GM18520 (cell line): Measurements from ENCODE around the gene GOLGA8O.
"Not testable (repeated sequence)": the region's sequence is repeated elsewhere in the genome, so short reads cannot be mapped to it uniquely, and the experiment has no call there.

Source experiments
- ATAC-seq: cut with Tn5 transposase; IDR thresholded peaks from one replicate; pipeline ENCODE4 v1.9.1; 2021; ENCODE audit not compliant: unreplicated experiment

The GOLGA8O gene, protein sequence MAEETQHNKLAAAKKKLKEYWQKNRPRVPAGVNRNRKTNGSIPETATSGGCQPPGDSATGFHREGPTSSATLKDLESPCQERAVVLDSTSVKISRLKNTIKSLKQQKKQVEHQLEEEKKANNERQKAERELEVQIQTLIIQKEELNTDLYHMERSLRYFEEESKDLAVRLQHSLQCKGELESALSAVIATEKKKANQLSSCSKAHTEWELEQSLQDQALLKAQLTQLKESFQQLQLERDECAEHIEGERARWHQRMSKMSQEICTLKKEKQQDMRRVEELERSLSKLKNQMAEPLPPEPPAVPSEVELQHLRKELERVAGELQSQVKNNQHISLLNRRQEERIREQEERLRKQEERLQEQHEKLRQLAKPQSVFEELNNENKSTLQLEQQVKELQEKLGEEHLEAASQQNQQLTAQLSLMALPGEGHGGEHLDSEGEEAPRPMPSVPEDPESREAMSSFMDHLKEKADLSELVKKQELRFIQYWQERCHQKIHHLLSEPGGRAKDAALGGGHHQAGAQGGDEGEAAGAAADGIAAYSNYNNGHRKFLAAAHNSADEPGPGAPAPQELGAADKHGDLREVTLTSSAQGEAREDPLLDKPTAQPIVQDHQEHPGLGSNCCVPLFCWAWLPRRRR

DNA sequence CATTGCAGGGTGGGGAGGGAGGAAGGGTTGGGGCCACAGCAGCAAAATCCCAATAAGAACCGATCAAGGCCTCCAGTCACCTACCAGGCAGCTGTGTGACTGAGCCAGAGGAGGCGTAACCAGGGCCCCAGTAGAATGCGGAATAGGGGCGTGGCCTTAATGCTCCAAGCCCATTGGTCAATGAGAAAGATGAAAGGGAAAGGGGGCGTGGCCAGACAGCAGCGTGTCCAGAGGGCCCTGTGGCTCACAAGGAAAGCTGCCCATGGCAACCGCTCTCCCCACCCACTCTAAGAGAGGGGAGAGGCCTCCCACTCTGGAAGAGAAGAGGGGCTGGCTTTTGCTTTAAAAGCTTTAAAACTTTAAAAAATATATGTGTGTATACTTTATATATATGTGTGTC lies at the start of gene GOLGA8O:
TSS of gene GOLGA8O (minus strand) at position 101 of the 400 bp plus-strand sequence. CDS start at position 3, 98 bp downstream.
- not testable (repeated sequence) for ATAC-seq

DNA sequence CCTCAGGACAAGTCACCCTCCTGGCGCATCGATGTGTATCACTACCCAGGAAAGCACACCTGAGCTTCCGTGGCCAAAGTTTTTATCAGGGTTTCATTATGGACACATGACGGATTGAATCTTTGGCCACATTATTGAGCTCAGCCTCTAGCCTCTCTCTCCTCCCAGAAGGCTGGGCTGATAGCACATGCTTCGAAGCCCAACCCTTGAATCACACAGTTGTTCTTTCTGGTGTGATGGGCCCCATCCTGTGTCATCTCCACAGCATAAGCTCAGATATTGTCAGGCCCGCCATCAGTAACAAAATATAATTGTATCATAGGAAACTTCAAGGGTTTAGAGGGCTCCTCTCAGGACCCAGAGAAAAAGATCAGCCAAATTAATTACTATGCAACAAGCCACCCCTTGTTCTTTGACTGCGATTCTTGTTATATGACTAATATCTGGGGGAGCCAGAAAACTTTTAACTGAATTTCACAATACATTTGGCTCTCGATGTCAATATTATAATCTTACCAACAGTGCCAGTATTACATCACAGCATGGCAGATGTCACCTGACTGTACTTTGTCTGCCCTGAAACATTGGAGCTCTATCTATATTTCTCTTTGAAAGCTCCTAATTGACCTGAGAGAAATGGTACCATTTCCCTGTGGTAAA lies 48.8 kb upstream of the GOLGA8O start:
- ATAC-seq: not testable (repeated sequence)

DNA sequence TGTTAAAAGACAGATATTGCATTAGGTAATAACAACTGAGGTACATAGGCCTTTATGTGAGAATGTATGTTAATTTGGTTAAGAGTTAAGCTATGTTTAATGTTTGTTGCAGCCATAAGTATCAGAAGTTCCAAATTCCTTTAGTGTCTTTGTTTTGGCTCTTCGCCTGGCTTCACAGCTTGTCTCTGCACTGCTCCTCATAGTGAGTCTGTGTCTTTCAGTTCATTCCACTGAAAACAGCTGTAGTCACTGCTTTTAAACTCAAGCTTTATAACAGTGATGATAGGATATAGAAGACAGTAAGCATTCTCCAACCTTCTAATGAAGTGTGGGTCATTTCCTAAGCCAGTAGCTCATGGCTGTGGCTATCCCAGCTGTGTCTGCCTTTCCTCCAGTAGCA lies 47.5 kb upstream of the GOLGA8O start:
- not testable (repeated sequence) for ATAC-seq

DNA sequence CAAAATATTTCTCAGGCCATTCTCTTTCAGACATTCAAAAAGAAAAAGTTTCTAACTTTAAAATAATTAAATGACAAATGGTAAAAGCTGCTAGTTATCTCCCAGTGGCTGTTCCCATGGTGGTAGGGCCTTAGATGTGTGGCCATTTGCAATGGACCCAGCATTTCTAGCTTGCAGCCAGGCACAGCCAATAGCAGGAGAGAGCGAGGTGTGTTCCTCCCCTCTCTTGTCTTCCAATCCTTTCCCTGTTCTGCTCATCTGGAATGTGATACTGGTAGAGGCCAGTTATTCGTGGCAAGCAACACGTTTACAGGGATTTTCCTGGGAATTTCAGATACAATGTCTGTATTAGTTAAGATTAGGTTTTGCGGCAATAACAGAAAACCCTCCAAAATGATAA lies 37.3 kb upstream of the GOLGA8O start:
- ATAC-seq: not testable (repeated sequence)

DNA sequence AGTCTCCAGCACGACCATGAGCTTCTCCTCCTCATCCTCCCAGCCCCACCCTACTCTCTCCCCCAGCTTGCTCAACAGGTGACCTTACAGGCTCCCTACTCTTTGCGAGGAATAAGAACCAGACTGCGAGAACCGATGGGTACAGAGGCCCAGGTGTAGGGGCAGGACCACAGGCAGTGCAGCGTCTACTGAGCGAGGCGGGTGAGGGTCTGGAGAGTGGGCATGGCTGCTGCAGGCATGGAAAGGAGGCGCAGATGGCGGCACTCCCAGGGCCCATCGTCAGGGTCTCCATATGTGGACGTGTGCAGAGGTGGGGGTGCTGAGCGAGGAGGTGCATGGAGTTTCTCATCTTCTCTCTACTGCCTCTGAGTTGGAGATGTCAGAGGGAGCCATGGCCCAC lies 31.0 kb upstream of the GOLGA8O start:
- ATAC-seq: not testable (repeated sequence)

DNA sequence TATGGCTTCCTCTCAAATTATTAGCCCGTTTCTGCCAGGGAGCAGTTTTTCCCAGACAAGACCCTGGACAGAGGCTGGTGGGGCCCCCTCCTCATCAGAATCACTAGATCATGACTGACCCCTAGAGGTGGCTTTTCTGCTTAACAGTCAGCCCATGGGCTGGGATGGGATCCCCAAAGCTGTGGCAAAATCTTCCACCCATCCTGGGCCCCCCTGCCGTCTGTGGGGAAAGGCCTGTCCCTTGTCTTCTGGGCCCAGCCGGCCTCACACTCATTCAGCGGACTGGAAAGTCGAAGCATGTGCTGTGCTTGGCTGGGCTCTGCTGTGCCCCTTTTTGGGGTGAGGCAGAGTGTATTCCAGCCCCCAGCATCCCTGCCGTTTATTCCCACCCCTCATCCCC lies 27.9 kb upstream of the GOLGA8O start:
- ATAC-seq: not testable (repeated sequence)

DNA sequence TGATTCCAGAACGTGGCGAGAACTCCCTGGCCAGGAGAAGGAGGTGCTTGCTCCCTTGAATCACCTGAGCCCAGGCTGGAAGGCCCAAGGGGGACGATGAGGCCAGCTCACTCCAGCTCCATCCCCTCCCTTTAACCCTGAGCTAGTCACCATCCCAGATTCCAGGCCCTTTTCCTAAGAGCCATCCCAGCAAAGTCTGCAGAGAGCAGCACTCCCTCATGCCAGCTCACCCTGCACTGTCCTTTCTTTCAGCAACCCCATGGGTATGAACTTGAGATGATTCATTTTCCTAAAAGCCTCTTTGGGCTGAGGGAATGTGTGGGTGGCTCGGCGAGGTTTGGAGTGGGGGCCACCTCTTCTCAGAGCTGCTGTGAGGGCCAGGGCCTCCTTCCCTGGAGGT lies 26.2 kb upstream of the GOLGA8O start:
- ATAC-seq: not testable (repeated sequence)

DNA sequence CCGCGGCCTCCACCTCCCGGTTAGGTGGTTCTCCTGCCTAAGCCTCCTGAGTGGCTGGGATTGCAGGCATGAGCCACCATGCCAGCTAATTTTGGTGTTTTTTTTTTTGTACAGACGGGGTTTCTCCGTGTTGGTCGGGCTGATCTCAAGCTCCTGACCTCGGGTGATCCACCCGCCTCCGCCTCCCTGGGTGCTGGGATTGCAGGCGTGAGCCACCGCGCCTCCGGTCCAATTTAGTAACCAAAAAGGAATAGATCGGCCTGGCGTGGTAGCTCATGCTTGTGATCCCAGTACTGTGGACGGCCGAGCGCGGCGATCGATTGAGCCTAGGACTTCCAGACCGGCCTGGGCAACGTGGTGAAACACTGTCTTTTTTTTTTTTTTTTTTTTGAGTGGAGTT lies 12.6 kb upstream of the GOLGA8O start:
- ATAC-seq: not testable (repeated sequence)

DNA sequence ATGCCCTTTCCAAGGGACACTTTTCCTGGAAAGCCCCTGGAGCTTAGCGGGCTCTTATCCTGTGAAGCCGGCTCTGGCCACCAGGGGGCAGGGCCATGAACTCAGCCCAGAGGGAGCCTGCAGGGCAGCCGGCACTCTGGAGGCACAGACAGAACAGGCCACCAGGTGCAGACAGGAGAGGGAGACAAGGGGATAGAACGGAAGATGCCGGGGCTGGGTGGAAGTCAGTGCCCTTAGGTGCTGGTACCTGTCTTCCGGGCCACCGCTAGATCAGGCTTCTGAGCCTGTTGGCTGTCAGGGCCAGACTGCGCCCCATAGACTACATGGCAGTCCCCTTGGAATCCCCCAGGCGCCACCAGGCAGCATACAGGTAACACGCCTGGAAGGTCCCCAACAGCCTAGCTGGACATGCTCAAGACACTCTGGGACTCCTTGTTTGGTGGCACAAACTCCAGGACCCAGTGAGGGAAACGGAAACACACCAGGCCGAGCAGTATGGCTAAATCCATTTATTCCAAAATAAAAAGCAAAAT lies 14.9 kb downstream of the GOLGA8O start:
- ATAC-seq: not testable (repeated sequence)

DNA sequence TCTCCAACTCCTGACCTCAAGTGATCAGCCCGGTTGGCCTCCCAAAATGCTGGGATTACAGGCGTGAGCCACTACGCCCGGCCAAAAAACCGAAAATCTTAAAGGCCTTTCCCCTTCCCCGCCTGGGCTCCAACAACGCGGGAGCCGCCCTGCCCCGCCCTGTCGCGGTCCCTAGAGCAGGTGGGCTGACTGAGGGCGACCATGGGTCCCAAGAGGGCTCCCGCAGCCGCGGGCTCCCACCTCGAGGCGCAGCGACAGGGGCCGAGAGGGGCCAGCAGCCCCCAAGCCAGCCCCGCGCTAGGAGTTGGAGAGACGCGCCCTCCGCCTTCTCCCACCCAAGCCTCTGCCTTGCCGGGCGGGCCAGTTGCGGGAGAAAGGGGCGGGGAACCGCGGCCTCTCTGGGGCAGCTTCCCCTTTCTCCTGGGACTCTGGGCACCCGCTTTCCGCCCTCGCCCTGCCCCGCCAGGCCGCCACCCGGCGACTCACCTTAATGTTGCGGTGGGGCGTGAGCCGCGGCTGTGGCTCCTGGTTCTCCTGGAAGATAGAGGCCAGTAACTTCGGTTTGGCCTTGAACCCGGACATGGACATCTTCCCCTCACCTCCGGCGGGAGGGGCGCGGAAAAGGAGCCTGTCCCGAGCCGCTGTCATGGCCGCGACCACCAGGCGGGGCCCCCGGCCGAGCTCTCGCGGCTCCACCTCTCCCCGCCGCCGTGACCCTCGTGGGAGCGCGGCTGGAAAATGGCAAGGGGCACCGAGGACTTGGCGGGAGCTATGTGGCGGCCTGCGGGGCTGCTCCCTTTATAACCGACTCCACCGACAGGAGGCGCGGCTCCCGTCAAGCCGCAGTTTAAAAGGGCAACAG lies 21.1 kb downstream of the GOLGA8O start:
- not testable (repeated sequence) for ATAC-seq

DNA sequence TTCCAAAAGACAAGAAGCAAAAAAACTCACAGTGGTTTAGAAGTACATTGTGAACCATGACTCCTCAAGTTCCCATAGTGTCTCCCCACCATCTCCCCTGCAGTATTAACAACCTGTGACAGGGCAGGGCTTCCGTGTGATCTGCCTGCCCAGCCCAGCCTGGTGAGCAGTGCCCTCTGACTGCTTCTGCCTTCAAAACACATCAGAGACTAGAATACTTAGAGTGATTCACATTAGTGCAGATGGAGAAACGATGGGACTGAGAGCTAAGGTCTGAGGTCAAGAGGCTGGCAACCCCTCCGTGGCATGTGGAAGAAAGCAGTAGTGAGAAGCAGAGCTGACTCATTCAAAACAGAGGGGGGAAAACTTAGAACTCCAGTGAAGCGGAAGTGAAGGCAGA lies 27.8 kb downstream of the GOLGA8O start:
- not testable (repeated sequence) for ATAC-seq

DNA sequence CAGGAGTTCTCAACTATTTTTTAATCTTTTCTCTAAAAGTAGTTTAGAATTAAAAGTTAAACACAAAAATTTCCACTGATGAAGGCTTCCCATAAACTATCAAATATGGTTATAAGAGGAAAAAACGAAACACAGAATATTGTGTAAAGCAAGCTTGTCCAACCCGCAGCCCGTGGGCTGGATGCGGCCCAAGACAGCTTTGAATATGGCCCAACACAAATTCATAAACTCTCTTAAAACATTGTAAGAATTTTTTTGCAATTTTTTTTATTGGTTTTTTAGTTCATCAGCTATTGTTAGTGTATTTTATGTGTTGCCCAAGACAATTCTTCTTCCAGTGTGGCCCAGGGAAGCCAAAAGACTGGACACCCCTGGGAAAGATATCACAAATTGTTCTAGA lies 28.9 kb downstream of the GOLGA8O start:
- not testable (repeated sequence) for ATAC-seq

DNA sequence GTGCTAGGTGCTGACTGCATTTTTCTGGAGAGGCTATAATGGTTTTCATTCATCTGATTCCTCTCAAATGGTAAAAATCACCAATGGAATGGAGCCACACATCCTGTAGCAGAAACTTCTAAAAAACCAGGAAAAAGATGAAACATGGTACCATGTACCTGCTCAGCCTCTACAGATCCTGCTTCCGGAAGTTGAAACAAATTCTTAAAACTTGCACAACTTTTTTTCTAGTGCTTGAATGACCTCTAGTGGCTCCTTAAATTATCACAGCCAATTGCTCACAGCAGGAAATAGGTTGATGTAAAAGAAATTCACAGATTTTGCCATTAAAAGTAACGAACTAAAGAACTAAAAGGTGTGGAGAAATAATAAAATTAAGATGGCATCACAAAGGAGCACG lies 47.5 kb downstream of the GOLGA8O start:
- not testable (repeated sequence) for ATAC-seq

DNA sequence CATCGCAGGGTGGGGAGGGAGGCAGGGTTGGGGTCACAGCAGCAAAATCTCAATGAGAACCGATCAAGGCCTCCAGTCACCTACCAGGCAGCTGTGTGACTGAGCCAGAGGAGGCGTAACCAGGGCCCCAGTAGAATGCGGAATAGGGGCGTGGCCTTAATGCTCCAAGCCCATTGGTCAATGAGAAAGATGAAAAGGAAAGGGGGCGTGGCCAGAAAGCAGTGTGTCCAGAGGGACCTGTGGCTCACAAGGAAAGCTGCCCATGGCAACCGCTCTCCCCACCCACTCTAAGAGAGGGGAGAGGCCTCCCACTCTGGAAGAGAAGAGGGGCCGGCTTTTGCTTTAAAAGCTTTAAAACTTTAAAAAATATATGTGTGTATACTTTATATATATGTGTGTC lies 52.2 kb downstream of the GOLGA8O start, which contains the start of gene GOLGA8K:
TSS of gene GOLGA8K (minus strand) at position 101 of the 400 bp plus-strand sequence. CDS start at position 3, 98 bp downstream.
- ATAC-seq: not testable (repeated sequence)

DNA sequence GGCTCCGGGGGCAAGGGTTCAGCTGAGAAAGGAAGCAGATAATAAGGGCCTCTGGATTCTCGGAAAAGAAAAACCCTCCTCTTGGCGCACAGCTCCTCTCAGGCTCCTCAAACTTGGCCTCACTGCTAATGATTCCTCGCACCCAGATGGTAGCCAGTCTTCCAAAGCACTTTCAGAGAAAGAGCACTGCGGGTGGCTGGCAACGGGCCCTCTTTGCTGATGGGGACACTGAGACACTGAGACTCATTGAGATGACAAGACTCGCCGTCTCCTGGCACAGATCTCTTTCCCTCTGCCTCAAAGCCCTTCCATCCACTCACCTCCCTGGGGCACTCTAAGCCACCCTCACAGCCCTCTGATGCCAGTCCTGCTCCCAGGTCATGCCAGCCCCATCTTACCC lies 58.9 kb downstream of the GOLGA8O start:
- not testable (repeated sequence) for ATAC-seq
